GM19395 (cell line): ENCODE measurements around the gene ZNF385C.

ENCODE experiments used
- ATAC-seq: cut with Tn5 transposase; IDR thresholded peaks from one replicate; pipeline ENCODE4 v1.9.1; 2021; ENCODE audit warnings: mild to moderate bottlenecking, moderate library complexity; ENCODE audit not compliant: unreplicated experiment

Gene ZNF385C

DNA sequence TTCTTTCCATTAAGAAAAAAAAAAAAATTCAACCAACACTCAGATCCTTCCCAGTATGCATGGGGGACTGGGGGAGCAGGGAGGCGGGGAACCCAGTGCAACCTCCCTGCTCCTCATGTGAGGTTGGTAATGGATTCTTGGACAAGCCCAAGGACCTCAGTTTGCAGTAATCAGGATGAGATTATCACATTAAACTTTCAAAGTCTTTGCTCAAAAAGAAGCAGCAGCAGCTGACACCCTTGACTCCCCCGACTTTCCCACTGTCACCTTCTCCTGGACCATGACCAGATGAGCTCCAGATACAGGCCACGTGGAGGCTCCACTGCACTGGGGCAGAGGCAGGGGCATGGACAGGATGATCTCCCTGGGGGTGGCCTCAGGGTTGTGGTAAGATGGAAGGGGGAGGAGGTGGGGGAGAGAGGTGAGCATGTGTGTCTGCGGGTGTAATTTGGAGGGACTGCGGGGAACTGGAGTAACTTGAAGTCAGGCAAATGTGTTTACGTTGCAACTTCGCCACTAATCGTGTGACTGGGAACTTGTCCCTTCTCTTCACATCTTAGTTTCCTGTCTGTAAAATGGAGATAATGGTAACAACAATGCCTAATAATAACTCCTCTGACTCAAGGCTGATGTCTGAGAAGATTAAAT lies 19.8 kb downstream of the ZNF385C start:
- ATAC-seq = no peak

DNA sequence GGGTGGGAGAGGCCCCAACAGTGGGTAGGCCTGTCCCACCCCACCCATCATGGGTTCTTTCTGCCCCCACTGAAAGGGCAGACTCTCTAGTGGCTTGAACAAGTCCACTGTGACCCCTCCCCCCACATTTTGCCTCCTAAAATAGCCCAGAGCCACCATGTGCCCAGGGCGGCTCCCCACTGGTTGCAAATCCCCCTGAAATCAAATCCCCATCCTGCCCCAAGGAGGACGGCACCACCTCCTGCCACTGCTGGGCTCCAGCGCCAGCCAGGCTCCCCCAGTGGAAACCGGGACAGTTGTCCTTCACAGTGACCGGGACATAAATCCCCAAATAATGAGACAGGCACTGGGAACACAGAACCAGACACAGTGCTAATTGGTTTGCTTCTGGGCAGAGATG lies 20.5 kb downstream of the ZNF385C start:
- ATAC-seq = no peak

GRCh38 chr17:42076797-42077559 lies 21.3 kb downstream of the ZNF385C start:
- ATAC-seq = no peak

GRCh38 chr17:42075789-42076188 lies 22.5 kb downstream of the ZNF385C start:
- no peak for ATAC-seq

GRCh38 chr17:42072323-42073187 lies 25.7 kb downstream of the ZNF385C start:
- no peak for ATAC-seq

- ATAC-seq = no peak
Measured at GRCh38 chr17:42071810-42072209, 26.5 kb downstream of the ZNF385C start.

DNA sequence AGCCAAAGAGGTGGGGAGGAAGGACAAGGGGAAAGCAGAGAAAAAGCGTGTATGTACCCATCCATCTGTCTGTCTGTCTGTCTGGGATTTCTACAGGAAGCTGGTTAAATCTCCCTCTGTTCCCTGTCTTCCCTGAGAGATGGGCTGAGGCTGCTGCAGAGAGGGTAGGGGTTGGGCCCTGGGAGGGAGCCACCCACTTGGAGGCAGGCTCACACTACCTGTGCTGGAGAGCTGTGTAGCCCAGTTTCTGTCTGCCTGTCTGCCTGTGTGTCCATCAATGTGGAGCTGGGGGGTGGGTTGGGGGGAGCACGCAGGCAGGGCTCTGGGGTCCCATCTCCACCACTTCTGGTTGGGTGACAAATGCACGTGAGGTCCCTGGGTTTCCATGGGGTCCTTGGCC lies 29.3 kb downstream of the ZNF385C start:
- no peak for ATAC-seq

DNA sequence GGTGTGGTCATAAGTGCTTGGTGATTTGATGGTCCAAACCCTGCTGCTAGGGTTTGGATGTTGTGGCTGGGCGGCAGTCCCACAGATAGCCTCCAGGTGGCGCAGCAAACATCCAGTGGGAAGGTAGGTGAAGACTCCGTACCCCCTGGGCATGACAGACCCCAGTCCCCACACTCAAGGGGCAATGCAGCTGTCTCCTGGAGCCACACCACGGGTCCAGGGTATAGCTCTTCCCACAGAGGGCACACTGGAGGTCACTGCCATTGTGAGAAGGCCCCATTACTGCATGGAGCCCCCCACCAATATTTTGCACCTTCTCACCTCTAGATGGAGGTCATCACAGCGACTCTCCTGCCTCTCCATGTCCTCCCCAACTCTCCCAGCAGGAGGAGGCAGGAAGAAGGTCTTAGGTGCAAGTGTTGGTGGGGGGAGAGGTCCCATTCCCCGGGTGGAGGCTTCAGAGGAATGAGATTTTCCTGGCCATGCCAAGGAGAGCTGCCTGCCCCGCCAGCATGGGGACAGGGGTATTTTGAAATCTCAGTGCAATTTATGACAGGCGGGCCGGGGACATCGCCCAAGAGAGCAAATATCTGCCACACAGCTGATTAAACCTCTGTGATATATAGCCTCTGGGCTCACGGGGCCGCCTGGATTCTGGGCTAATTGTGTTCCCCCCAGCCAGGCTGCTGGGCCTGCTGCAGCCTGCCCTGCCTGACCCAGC lies 30.7 kb downstream of the ZNF385C start:
- ATAC-seq = no peak

- ATAC-seq = no peak
Measured at GRCh38 chr17:42065201-42065600, 33.1 kb downstream of the ZNF385C start.

DNA sequence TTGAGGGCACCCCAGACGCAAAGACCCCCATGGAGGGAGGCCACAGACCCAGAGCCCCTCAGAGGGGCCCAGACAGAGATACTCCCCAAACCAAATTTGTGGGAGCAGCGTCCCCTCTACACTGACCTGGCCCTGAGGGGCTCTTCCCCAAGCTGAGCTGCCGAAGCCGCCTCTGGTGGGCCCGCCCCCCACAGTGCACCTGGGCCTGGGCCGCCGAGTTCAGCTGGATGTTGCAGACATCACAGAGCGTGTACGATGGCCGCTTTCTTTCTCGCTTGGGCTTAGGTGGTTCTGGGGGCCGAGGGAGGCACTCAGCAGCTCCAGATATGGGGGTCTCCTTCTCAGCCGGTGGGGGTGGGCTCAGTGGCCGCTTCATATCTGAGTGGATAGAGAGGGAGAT lies 35.6 kb downstream of the ZNF385C start:
- ATAC-seq = no peak

DNA sequence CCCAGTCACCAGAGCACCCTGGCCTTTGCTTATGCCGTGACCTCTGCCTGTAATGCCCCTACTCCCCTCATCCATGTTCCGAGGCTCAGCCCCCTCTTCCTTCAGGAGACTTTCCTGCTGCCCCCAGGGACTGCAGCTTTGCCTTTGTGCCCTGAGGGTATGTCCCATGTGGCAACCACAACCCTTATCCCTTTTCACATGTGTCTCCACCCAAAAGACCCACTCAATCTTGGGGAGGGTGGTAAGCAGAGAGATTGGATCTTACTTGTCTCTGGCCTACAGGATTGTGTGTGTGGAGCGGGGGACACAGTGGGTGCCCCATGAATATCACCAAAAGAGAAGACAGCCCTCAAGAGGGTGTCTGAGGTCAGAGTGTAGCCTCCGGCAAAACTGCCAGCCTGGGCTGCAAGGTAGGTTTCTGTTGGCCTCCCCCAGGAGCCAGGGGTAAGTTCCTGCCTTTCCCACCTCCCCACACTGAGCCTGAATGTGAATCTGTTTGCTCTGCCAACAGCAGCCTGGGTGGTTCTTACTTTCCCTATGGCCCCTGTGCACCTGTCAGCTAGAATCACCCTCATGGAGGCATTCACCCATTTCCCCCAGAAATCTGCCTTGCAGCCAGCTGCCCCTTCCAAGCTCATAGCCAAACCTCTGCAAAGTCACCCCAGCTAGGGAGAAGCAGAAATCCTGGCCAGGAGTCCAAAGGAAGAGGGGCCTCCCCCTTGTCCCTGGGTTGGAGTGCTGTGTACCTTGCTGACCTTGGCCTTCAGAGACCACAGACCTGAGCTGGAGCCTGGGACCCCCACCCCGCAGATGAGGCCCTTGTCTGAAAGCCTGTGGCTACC lies 36.4 kb downstream of the ZNF385C start:
- ATAC-seq = no peak

- ATAC-seq = no peak
Measured at GRCh38 chr17:42060231-42060630, 38.0 kb downstream of the ZNF385C start.

DNA sequence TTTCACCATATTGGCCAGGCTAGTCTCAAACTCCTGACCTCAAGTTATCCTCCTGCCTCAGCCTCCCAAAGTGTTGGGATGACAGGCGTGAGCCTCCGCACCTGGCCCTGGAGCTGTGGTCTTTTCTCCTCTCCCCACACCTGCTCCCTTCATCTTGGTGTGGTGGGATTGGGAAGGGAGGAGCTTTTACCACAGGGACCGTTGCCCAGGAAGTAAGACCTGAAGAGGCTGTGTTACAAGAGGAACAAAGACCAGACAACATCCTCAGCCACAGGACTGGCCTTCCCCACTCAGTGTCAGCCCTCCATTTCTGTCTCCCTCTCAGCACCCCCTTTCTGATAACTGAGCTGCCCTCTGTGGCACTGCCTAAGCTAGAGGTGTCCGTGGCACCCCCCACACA lies 38.5 kb downstream of the ZNF385C start:
- no peak for ATAC-seq

GRCh38 chr17:42058063-42058462 lies 40.2 kb downstream of the ZNF385C start:
- no peak for ATAC-seq

DNA sequence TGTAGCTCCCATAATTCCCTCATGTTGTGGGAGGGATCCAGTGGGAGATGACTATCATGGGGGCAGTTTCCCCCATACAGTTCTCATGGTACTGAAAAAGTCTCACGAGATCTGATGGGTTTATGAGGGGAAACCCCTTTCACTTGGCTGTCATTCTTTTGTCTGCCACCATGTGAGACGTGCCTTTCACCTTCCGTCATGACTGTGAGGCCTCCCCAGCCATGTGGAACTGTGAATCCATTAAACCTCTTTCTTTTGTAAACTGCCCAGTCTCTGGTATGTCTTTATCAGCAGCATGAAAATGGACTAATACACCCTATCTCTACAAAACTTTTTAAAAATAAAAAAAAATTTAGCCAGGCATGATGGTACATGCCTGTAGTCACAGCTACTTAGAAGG lies 41.6 kb downstream of the ZNF385C start:
- ATAC-seq = no peak

GRCh38 chr17:42055496-42055895 lies 42.8 kb downstream of the ZNF385C start:
- ATAC-seq = no peak

DNA sequence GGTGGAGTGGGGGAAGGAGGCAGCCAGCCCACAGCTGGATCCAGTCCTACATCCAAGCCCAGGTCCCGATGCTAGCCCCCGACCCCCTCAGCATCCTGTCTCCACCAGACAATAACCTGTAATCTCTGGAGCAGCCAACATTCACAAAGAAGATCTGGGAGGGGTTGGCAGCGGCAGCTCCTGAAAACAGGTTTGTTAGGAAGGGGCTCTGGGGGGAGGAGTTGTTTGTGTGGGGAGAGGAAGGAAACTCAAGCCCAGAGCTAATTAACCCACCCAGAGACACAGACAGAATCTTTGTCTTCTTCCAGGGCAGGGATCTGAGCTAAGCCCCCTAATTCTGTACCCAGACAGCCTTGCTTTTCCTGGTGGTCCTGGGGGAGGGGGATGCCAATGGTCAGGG lies 43.2 kb downstream of the ZNF385C start:
- ATAC-seq = no peak

GRCh38 chr17:42053731-42054500 lies 44.4 kb downstream of the ZNF385C start:
- ATAC-seq = no peak

DNA sequence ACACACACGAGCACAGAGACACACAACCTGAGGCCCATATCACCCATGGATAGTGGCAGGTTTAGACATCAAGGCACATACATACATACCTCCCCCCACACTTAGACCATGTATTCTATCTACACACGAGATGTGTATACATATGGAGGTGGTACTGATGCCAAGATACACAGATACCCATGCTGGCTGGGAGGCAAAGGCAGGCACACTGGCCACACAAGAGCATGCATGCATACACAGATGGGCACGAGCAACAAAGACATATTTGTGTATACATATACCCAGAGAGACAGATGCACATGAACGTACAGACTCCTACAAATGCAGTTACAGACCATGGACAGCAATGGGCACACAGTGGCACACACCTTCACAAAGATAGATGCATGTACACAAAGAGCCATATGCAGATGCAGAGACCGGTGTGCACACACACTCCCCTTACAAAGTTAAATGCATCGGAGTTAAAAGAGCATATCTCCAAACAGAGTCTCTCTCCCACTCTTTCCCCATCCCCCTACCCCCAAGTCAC lies 45.9 kb downstream of the ZNF385C start:
- no peak for ATAC-seq
